Esophagus (tissue), 2 donors: ENCODE results near the gene RPS19. TPM values are rescaled to one million over a fixed set of nuclear protein-coding genes. Genes with fewer than 3 reads are reported as not detected.
A peak's percentile ranks its signal among the peaks of the same experiment; 100 is the strongest.

Experiments
- H3K27ac ChIP-seq, 2 donors: one replicate each; pipeline ENCODE4 v1.5.1; 2013; ENCODE audit warnings: low read depth in 2 of 2, mild to moderate bottlenecking in 2 of 2, inconsistent platforms in 1 of 2, low read length in 1 of 2, moderate library complexity in 1 of 2
- H3K27me3 ChIP-seq, 2 donors: one replicate each; pipeline ENCODE4 v1.6.1; 2013; ENCODE audit warnings: low read length in 2 of 2, control low read depth in 1 of 2, mild to moderate bottlenecking in 1 of 2; ENCODE audit not compliant: insufficient read depth in 2 of 2, control insufficient read depth in 1 of 2
- H3K36me3 ChIP-seq, 2 donors: one replicate each; pipeline ENCODE4 v1.6.1; 2013; ENCODE audit warnings: low read length in 1 of 2; ENCODE audit not compliant: control insufficient read depth in 2 of 2, insufficient read depth in 2 of 2
- H3K4me1 ChIP-seq, 2 donors: one replicate each; pipeline ENCODE4 v1.6.1; 2013; ENCODE audit warnings: low read length in 1 of 2; ENCODE audit not compliant: control insufficient read depth in 2 of 2, insufficient read depth in 2 of 2
- H3K4me3 ChIP-seq, 2 donors: one replicate each; pipeline ENCODE4 v1.5.1; 2013; ENCODE audit warnings: low read length in 2 of 2, mild to moderate bottlenecking in 2 of 2, low read depth in 1 of 2, moderate library complexity in 1 of 2
- H3K9me3 ChIP-seq, 2 donors: one replicate each; pipeline ENCODE4 v1.6.1; 2013; ENCODE audit warnings: mild to moderate bottlenecking in 2 of 2, low read depth in 1 of 2, low read length in 1 of 2, moderate library complexity in 1 of 2; ENCODE audit not compliant: control insufficient read depth in 2 of 2, insufficient read depth in 1 of 2
- WGBS, 2 donors: extraction: QIAGEN DNeasy Blood & Tissue Kit; methylation state at CpG; one replicate each; pipeline ENCODE4 v1.1.7; 2013; 5-methylcytosine and 5-hydroxymethylcytosine counted together
- polyA plus RNA-seq, 2 donors: library from polyadenylated mRNA; stranded (reverse); fragments of 200-250 nt; gene quantifications; one replicate each; pipeline ENCODE4 v1.2.3, GENCODE V29; 2013
- donor health status: healthy with polysubstance abuse.
- donor health status: Bipolar disorder and iron deficiency.

Gene RPS19
- polyA plus RNA-seq, 2 donors: 2,678 to 3,536 TPM

DNA sequence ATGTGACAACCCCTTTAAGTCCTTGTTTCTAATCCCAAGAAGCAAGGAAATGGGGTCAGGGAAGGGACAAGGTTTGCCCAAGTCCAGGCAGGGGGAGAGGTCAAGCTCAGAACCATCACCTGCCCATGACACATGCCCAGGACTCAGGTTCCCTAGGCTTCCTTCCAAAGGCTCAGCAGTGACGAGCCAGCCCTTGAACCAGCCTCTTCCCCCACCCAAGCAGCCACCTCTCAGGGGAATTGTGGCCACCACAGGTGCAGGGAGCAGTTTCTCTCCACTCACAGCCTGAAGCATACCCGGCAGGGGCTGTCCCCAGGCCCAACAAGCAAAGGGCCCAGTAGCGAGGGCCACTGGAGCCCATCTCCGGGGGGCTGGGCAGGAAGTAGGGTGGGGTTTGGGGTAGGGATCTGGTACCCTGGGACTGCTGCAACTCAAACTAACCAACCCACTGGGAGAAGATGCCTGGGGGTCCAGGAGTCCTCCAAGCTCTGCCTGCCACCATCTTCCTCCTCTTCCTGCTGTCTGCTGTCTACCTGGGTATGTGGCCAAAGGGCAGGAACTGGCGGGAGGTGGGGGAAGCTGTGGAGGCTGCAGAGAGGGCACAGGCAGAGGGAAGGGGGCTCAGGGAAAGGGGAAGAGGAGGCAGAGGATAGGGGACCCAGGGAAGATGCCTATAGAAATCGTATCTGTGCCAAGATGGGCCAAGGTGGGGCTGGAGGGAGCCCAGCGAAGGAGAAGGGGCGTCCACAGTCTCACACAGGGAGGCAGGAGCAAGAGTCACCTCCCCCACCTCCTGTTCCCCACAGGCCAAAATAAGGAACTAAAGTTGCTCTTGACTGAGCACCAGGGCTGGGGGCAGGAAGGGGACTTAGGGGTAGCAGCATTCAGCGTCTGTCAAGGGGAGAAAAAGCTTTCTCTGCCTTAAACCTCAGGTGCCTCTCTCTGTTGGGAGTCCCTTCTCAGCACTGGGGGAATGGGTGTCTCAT is 17.1 kb downstream of the RPS19 start, which contains the start of gene CD79A:
Gene CD79A (plus strand): TSS at position 433 of the 986 bp plus-strand sequence. CDS start 26 bp downstream, at position 459.
- 64 to 66% methylated on average over 9 of the region's 9 CpGs for WGBS, 2 donors
- peak within 1 kb of the TSS in 1 of 2 donors; percentile 24 for H3K27ac ChIP-seq
- no peak within 1 kb of the TSS for H3K4me3 ChIP-seq

DNA sequence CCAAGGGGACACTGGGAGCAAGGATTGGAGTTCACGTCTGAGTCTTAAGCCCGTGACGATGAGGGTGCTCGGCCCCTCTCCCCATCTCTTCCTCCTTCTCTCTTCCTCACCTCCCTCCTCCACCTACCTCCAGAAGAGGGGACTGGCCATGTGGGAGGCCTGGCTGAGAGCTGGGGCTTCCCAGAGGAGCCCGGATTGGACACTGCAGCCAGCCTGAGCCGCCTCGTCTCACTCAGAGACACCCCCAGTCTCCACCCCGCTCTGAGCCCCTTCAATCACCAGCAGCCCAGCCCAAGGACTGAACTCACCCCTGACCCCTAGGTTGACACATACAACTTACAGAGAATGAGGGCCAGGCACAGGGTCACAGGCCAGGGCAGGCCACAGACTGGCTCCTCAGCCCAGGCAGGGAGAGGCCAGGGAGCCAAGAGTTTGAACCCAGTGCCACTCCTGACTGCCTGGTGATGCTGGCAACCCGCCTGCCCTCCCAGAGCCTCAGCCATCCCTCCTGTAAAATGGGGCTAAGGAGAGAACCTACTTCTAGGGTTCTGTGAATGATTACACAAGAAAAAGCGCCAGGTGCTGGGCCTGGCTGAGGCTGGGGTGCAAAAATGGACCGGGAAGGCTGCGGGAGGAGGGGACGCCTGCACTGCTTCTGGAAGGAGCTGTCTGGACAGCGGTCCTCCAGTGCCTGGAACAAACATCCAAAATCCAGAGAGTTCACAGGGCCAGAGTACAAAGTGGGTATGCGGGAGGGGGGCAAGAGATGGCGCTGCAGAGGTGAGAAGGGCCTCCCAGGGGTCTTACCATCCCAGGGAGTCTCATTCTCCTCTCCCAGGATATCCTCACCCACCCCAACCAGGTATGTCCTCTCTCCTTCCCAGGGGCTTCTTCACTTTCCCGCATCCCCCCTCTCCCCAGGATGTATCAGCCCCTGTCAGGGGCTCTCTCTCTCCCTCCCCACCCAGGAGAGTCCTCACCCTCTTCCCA is 18.2 kb downstream of the RPS19 start:
- H3K36me3 ChIP-seq: no peaks in the 10 kb centered on the region
- WGBS, 2 donors: 71 to 72% methylated on average over 16 to 17 of the region's 17 CpGs
- no peaks in the 10 kb centered on the region for H3K27me3 ChIP-seq
- H3K27ac ChIP-seq: peak overlapping the region in 1 of 2 donors; percentile 24
- no peak overlapping the region for H3K4me3 ChIP-seq
- peaks cover 0 to 7% of the 10 kb centered on the region in 2 donors for H3K4me1 ChIP-seq
- H3K9me3 ChIP-seq: no peaks in the 10 kb centered on the region

More for the DNA sequence above, 17.1 kb downstream of the RPS19 start, which contains the start of gene CD79A:
- peaks cover 0 to 2% of the 10 kb centered on the region in 2 donors for H3K4me1 ChIP-seq
- no peaks in the 10 kb centered on the region for H3K36me3 ChIP-seq
- H3K27me3 ChIP-seq: no peaks in the 10 kb centered on the region
- H3K9me3 ChIP-seq: no peaks in the 10 kb centered on the region

DNA sequence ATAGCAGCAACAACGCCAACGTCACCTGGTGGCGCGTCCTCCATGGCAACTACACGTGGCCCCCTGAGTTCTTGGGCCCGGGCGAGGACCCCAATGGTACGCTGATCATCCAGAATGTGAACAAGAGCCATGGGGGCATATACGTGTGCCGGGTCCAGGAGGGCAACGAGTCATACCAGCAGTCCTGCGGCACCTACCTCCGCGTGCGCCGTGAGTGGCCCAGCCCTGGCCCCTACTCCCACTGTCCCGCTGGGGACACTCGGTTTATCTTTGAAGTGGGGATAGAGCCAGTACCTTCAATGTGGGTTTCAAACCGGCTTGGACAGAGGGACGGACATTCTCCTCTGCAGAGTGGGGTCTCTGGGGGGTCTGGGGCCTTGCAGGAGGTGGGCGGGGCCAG is 19.0 kb downstream of the RPS19 start:
- Histone ChIP-seq H3K27ac (no peak overlapping the region), H3K4me3 (no peak overlapping the region), H3K27me3 (no peaks in the 10 kb centered on the region), H3K9me3 (no peaks in the 10 kb centered on the region), H3K36me3 (no peaks in the 10 kb centered on the region), H3K4me1 (peaks cover 0 to 7% of the 10 kb centered on the region in 2 donors)
- 86% methylated on average over 21 of the region's 21 CpGs for WGBS, 2 donors

DNA sequence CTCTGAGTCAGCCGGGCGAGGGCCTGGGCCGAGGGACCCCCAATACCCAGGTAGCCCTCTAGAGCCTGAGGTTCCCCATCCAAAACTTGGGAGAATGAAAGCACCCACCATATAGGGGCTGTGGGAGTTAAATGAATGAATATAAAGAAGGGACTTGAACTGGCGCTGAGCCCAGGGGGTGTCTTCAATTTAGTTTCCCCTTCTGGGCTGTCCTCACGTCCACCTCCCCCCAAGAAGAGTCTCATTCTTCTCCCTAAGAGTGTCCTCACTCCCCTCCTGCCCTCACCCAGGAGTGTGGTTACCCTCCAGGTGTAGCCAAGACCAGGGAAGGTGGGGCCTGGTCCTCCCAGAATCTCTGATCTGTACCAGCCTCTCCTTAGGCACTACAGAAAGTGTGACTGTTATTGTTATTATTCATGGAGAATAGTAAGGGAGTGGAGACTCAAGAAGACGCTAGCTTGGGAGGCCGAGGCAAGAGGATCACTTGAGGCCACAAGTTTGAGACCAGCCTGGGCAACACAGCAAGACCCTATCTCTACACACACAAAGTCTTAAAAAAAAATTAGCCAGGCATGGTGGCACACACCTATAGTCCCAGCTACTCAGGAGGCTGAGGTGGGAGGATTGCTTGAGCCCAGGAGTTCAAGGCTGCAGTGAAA is 19.7 kb downstream of the RPS19 start:
- Histone ChIP-seq H3K27me3 (no peaks in the 10 kb centered on the region), H3K36me3 (no peaks in the 10 kb centered on the region)
- 74 to 79% methylated on average over 7 of the region's 7 CpGs for WGBS, 2 donors

DNA sequence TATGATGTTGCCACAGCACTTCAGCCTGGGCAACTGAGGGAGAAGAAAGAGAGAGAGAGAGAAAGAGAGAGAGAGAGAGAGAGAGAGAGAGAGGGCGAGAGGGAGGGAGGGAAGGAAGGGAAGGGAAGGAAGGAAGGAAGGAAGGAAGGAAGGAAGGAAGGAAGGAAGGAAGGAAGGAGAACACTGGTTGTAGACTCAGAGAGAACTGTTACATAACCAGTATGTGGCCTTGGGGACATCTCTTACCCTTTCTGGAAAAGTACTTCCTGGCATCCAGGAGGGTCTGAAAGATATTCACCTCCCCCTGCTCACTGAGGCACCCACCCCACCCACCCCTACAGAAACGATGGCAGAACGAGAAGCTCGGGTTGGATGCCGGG is 20.3 kb downstream of the RPS19 start:
- H3K9me3 ChIP-seq: no peaks in the 10 kb centered on the region
- no peaks in the 10 kb centered on the region for H3K36me3 ChIP-seq
- peaks cover 0 to 10% of the 10 kb centered on the region in 2 donors for H3K4me1 ChIP-seq
- no peak overlapping the region for H3K27ac ChIP-seq
- H3K4me3 ChIP-seq: no peak overlapping the region
- WGBS, 2 donors: 58 to 71% methylated on average over 5 of the region's 5 CpGs
- no peaks in the 10 kb centered on the region for H3K27me3 ChIP-seq

More for the DNA sequence above, 19.7 kb downstream of the RPS19 start:
- no peaks in the 10 kb centered on the region for H3K9me3 ChIP-seq
- H3K27ac ChIP-seq: no peak overlapping the region
- peaks cover 0 to 7% of the 10 kb centered on the region in 2 donors for H3K4me1 ChIP-seq
- H3K4me3 ChIP-seq: no peak overlapping the region

DNA sequence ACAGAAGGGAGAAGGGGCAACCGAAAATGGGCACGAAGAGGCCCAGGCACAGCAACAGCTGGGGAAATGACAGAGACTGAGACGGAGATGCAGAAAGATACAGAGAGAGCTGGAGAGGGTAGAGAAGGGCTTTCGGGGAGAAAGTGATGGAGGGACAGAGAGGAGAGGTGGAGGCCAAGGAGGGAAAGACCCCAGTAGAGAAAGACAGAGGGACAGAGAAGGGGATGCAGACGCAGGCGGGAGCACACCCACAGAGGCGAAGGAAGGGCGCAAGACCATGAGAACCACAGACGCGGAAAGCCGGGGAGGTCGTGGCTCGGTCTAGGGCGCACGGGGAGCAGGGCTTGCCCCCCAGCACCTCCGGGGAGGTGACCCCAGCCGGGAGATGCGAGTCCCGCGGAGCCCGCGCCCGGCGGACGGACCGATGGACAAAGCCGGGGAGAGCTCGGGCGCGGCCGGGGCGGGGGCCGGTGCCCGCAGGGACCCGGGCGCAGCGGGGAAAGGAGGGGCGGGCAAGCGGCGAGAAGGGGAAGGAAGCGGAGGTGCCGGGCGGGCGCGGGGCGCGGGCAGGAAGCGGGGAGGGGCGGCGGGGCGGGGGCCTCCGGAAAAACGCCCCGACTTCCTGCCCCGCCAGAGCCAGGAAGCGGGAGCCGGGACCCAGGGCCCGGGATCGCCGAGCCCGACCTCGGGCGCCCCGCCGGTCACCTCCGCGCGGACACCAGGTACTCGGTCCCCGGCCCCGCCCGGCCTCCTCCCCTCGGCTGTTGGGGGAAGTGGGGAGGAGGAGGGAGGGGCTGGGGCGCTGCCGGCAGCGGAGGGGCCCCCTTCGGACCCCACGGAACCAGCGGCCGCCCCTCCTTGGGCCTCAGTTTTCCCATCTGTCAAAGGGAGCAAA is 22.8 kb downstream of the RPS19 start, which contains the start of gene ARHGEF1:
Gene ARHGEF1 (plus strand): TSS at position 617 of the 895 bp plus-strand sequence. CDS start 4,899 bp downstream, outside the sequence.
- Histone ChIP-seq H3K9me3 (no peaks in the 10 kb centered on the region), H3K27me3 (no peaks in the 10 kb centered on the region), H3K27ac (peak within 1 kb of the TSS; percentile 90 to 91), H3K4me3 (peak within 1 kb of the TSS; percentile 78 to 88), H3K36me3 (no peaks in the 10 kb centered on the region), H3K4me1 (peaks cover 0 to 10% of the 10 kb centered on the region in 2 donors)
- WGBS, 2 donors: 1 to 3% methylated on average over 52 to 80 of the region's 80 CpGs

DNA sequence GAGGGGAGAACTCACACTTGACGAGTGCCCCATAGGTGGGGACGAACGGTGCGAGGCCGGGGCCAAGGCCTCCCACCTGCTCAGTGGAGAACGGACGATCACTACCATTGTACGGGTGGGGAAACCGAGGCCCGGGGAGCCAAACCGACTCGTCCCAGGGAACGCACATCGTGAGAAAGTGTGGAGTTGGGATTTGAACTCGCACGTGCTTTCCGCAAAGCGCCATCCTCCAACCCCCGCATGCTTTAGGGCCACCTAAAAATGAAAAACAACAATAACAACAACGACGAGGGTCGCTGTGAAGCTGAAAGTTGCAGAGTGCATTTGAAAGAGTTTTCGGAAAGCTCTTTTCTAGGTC is 23.4 kb downstream of the RPS19 start:
- Histone ChIP-seq H3K9me3 (no peaks in the 10 kb centered on the region), H3K4me1 (peaks cover 0 to 8% of the 10 kb centered on the region in 2 donors), H3K4me3 (peak overlapping the region; percentile 78 to 88), H3K27me3 (no peaks in the 10 kb centered on the region), H3K27ac (peak overlapping the region; percentile 90 to 91), H3K36me3 (peaks cover 0 to 4% of the 10 kb centered on the region in 2 donors)
- 0 to 1% methylated on average over 23 of the region's 23 CpGs for WGBS, 2 donors
